Left cardiac atrium (tissue), 4 donors: ENCODE measurements around the gene ANXA2. TPM values are rescaled to one million over a fixed set of nuclear protein-coding genes. Genes with fewer than 3 reads are reported as not detected.

ENCODE experiments used
- ATAC-seq, 2 donors: fragments of 200-7000 bp; cut with Tn5 transposase; one replicate each; pipeline ENCODE4 v1.9.1; 2020; ENCODE audit warnings: mild to moderate bottlenecking in 2 of 2, moderate library complexity in 2 of 2
- DNase-seq: peaks from one replicate; pipeline ENCODE4 v3.0.0-alpha.2; 2020
- intact Hi-C, 2 donors: fragments of 100-400 bp; cut with DNase I; formaldehyde crosslinking; loops; one replicate each; pipeline versions ENCODE4 v1.14.1 to v1.15.1; 2022 to 2023
- total RNA-seq, 2 donors: library from RNA; stranded (reverse); fragmentation: NEBNext Ultra II Directional; extraction: Animal tissue kit (Norgen Biotek cat#: 25700); gene quantifications; one replicate each; pipeline ENCODE4 v1.2.1, GENCODE V29; 2021
- donor health status: DM: no; HTN: yes; CAD: no.
- donor health status: DM: no; HTN: yes; CAD: no; lungs with severe emphysema.
- donor health status: DM: yes; HTN: yes; CAD: no.
- donor health status: Dilated cardiomyopathy.

ANXA2 gene
- total RNA-seq, 2 donors from 2014 or later: 337 to 435 TPM

- DNase-seq: peak; percentile 77
- peak; percentile 33 to 46 for ATAC-seq
- intact Hi-C loops: no loop called here
Observed at GRCh38 chr15:60392986-60393790, 4.6 kb downstream of the ANXA2 start.

- ATAC-seq: peak in 1 of 2 donors; percentile 20
- intact Hi-C loops: no loop called here
Observed at GRCh38 chr15:60392601-60392985, 5.2 kb downstream of the ANXA2 start.

DNA sequence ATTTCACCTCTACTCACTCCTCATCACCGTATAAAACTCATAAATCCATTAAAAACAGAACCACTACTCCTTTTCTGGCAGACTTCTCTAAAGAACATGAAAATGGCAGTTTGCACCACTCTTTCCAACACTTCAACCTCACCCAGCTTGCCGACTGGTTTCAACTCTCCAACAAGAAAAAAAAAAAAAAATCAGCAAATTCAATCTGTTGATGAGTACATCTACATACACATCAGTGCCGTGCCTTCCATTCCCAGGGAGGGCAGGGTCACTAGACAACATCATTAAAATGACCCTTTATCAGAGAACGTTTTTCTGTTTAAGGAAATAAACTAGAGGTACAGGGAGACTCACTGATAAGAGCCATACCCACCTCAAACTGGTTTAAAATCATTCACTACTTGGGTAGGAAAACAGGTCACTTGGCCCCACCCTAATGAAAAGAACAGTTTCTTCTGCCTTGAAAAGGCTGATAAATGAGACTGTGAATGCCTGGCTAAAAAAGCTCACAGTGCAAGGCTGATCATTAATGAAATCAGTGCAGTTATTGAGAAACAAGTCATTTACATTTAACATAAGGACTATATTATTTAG is 6.0 kb downstream of the ANXA2 start:
- intact Hi-C loops: no loop called here
- ATAC-seq: no peak
- no peak for DNase-seq

More at GRCh38 chr15:60392601-60392985, 5.2 kb downstream of the ANXA2 start:
- DNase-seq: no peak

GRCh38 chr15:60390871-60391501 is 6.8 kb downstream of the ANXA2 start:
- peak; percentile 58 for DNase-seq

GRCh38 chr15:60390231-60390630 is 7.6 kb downstream of the ANXA2 start:
- no peak for ATAC-seq
- no peak for DNase-seq
- intact Hi-C loops: no loop called here

More at GRCh38 chr15:60390871-60391501, 6.8 kb downstream of the ANXA2 start:
- intact Hi-C loops: no loop called here
- ATAC-seq: peak; percentile 61 to 86

DNA sequence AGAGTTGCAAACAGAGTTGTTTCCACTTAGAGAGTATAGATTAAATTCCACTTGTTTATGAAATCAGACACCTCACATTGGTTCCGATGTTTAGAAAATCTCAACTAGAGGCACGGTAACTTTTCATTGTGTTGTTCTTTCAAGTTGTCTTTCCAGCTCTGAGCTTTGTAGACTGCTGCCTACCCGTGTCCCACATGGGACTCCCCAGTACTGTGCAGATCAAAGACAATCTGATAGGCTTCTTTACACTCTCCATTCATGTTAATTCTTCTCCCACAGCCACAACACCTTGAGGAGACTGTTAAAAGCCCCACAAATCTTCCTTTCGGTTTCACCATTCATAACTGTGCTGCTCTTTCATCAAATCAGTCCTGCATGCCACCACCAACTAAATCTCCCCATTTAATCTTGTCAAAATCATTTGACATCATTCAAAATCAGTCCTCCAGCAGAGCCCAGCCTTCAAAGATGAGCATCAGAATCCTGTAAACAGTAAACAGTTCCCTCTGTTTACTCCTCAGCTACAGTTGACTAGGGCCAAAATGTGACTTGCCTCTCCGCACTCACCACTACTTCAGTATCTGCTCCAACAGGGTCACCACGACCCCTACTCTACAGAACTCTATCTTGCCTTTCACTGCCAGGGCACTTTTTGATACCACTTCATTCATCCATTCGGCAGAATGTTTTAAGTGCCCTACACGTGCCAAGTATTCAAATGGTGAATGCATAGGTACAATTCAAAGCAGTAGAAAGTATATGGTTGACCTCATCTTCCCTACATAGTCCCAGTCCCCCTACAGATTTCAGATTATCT is 8.3 kb downstream of the ANXA2 start:
- intact Hi-C loops: no loop called here
- DNase-seq: no peak
- ATAC-seq: no peak

GRCh38 chr15:60387321-60387720 is 10.5 kb downstream of the ANXA2 start:
- DNase-seq: no peak
- ATAC-seq: no peak
- intact Hi-C loops: no loop called here

DNA sequence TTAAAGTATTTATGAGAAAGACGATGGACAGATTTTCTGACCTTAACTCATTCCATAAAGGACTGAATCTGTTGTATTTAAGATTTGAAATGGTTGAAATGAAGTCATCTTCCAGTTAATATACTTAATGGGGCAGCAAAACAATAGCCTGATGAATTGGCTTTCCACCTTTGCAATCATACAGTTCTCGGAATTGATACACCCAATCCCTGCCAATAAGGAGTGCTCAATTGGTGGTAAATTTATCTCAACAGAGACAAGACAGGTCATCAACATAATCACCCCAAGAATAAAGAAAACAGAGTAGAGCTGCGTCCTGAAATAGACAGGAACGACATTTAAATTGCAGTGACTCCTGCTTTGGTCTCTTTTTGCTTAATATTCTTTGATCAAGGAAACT is 11.2 kb downstream of the ANXA2 start:
- intact Hi-C loops: no loop called here

DNA sequence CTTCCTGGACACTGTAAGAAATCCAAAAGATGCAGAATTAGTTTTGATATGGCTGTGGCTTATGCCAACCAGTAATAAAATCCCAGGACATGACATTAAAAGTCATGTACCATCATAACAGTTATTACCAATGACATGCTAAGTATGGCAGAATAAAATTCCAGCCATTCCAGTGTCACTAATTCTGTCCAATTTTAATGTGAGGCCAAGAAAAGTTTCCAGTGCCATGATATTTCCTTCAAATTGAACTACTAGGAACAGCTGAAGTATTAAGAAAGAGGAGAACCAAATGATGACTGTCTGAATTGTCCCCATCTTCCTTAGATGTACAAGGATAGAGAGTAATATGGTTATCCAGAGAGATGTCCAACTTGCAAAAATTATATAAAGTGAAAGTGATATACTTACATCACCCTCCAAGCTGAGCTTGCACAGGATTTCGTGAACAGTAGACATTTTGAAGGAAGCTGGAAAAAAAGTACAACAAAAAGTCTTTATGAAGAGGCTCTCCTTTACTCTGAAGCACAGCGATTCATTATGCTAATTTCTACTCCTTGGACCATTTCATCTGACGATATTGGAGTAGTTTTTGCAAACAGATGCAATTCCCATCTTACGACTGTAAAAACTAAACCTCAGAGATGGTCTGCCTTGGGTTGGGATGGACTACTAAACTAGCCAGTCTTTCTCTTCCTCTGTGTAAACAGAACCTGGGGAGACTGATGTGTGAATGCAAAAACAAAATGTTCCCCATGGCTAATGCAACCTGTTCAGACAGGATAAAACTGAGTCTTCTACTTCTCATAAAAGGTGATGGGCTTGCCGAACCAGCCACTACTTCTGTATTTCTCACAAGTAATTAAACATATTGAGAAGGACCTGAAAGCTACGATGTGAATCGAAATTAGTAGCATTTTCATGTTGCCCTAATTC is 11.9 kb downstream of the ANXA2 start:
- ATAC-seq: no peak
- intact Hi-C loops: no loop called here
- DNase-seq: no peak

More for the DNA sequence above, 11.2 kb downstream of the ANXA2 start:
- ATAC-seq (no peak), DNase-seq (no peak)

DNA sequence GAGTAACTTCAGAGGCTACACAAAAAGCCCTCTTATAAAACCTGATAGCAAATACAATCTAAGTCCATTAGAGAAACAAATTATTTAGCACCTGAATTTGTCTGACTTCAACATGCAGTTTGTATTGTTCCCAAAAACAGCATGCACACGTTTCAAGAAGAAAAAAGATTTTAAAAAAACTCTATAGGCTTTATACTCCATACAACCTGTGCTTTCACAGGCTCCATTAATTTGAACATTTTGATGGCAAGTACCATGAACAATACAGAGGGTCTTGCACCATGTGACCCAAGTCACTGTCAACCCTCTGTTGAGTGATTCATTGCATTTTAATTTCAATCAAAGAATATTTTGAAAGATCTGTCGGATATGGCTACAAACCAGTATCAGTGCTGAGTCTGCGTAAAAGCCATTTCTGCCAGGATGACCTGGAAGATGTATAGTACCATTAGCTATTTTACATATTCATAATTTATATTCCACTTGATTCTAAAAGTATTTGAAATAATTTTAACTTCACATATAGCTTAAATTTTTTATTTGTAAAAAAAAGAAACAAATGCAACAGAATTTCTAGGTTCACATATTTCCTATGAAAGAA is 13.2 kb downstream of the ANXA2 start:
- ATAC-seq (no peak), DNase-seq (no peak)
- intact Hi-C loops: no loop called here

- no peak for DNase-seq
- no peak for ATAC-seq
Observed at GRCh38 chr15:60384053-60384452, 13.7 kb downstream of the ANXA2 start.

GRCh38 chr15:60382773-60383674 is 14.8 kb downstream of the ANXA2 start:
- ATAC-seq: no peak
- intact Hi-C loops: no loop called here

More at GRCh38 chr15:60384053-60384452, 13.7 kb downstream of the ANXA2 start:
- intact Hi-C loops: no loop called here

DNA sequence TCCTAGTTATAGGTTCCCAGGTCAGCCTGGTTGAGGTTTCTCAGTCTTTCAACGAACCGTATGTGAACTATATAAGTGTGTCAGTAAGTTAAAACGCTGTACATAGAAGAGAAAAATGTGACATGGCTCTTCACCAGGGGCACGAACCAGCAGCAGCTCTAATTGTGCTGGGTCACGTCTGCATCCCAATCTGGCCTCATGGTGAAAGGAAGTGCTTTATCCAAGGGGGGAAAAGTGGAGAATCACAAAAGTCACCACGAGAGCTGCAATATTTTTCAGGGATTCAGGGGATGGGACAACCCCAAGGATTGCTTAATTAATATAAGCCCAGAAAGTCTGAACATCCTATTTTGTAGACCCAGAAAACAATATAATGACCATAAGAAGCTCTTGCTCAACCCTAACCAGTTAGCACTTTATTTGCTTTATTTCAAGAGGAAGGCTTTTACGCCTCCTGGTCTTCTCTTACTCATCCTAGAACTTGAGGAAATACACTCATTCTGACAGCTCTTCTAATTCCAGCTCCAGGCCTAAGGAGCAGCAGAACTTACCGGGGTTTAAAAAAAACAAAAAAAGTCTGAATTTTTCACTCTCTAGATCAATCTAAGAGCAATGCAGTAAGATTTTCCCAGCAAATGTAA is 16.5 kb downstream of the ANXA2 start:
- no peak for ATAC-seq
- DNase-seq: no peak
- intact Hi-C loops: no loop called here

More at GRCh38 chr15:60382773-60383674, 14.8 kb downstream of the ANXA2 start:
- DNase-seq: no peak

GRCh38 chr15:60379525-60380274 is 18.1 kb downstream of the ANXA2 start:
- ATAC-seq (peak; percentile 17 to 50), DNase-seq (no peak)
- intact Hi-C loops: no loop called here

DNA sequence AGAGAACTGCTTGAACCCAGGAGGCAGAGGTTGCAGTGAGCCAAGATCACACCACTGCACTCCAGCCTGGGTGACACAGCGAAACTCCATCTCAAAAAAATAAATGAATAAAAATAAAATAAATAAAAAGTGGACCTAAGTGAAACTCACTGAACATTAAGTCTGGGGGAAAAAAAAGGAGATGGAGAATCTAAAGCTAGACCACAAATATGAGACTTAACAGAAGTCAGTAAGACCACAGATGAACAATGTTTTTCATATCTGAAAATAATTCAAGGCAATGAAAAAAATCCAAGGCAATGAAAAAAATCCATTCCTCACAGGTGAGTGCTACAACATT is 18.6 kb downstream of the ANXA2 start:
- ATAC-seq: no peak
- DNase-seq: no peak
- intact Hi-C loops: no loop called here

- intact Hi-C loops: no loop called here
Observed at GRCh38 chr15:60376677-60377095, 21.1 kb downstream of the ANXA2 start.

More at GRCh38 chr15:60376677-60377095, 21.1 kb downstream of the ANXA2 start:
- ATAC-seq (no peak), DNase-seq (no peak)
